Dedifferentiated amniotic fluid mesenchymal stem cell (primary cell): ENCODE results near the gene CCDC117.
A peak's percentile ranks its signal among the peaks of the same experiment; 100 is the strongest.
"Not testable (repeated sequence)": the region's sequence is repeated elsewhere in the genome, so short reads cannot be mapped to it uniquely, and the experiment has no call there.

Source experiments
- DNase-seq: peaks from one replicate; pipeline ENCODE4 v3.0.0-alpha.2; 2016; ENCODE audit errors: extremely low spot score

The CCDC117 gene, protein sequence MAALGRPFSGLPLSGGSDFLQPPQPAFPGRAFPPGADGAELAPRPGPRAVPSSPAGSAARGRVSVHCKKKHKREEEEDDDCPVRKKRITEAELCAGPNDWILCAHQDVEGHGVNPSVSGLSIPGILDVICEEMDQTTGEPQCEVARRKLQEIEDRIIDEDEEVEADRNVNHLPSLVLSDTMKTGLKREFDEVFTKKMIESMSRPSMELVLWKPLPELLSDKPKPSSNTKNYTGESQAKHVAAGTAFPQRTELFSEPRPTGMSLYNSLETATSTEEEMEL

DNA sequence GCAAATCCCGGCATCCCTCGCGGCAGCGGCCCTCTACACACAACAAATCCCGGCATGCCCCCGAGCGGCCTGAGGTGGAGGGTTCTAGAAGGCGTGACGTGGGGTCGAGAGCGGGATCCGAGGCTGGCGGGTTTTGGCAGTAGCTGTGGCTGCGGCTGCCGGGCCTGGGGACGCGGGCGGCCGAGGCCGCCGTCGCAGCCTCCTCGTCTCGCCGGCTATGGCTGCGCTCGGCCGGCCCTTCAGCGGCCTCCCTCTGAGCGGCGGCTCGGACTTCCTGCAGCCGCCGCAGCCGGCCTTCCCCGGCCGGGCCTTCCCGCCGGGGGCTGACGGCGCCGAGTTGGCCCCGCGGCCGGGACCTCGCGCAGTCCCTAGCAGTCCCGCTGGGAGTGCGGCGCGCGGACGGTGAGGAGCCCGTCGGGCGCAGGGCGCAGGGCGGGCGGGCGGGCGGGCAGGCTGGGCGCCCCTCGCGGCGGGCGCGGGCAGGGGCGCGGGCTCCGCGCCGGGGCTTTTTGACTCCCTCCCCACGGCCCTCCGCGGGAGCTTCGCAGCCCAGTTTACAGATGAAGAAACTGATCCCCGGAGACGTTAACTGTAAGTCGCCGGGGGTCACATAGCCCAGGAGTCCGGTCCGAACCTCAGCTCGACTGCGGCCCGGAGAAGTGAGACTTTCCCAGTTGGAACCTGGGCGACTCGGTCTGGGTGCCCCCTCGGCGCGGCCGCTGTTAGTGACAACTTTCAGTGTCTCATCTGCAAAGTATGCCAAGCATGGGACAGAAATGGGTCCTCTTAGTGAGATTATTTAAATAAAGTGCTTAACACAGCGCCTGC is at the start of gene CCDC117:
CCDC117 (plus strand) TSS at position 63 of the 828 bp plus-strand sequence; CDS start at position 218, 155 bp downstream.
- DNase-seq: peak; percentile 94

DNA sequence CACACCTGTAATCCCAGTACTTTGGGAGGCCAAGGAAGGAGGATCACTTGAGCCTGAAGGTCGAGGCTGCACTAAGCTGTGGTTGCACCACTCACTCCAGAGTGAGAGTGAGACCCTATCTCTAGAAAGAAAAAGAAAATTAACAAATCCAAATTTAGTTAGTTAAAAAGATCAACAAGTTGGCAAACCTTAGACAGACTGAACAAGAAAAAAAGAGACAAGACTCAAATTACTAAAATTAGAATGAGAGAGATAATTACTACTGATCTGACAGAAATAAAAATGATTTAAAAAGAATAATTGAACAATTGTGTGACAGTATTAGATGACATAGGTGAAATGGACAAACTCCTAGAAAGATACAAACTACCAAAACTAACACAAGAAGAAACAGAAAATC is 44.5 kb upstream of the CCDC117 start:
- DNase-seq: no peak

DNA sequence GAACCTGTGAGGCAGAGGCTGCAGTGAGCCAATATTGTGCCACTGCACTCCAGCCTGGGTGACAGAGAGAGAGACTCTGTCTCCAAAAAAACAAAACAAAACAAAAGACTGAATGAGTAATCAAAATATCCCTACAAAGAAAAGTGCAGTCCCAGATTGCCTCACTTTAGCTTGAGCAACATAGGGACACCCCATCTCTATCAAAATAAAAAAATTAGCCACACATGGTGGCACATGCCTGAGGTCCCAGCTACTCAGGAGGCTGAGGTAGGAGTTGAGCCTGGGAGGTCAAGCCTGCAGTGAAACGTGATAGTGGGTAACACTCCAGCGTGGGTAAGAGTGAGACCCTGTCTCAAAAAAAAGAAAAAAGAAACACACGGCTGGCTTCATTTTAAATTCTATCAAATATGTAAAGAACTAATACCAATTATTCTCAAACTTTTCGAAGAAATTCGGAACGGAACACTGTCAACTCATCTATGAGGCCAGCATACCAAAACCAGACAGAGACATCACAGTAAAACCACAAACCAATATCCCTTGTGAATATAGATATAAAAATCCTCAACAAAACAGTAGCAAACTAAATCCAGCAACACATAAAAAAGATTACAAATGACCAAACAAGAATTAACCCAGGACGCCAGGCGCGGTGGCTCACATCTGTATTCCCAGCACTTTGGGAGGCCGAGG is 43.7 kb upstream of the CCDC117 start:
- no peak for DNase-seq

DNA sequence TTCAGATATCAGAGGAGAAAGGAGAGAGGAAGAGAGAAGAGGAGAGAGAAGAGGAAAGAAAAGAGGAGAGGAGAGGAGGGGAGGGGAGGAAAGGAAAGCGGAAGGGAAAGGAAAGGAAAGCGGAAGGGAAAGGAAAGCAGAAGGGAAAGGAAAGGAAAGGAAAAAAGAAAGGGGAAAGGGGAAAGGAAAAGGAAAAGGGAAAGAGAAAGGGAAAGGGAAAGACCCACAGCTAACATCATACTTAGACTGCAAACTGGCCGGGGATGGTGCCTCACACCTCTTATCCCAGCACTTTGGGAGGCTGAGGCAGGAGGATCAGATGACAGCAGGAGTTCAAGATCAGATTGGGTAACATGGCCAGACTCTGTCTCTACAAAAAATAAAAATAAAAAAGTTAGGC is 42.3 kb upstream of the CCDC117 start:
- DNase-seq: no peak

DNA sequence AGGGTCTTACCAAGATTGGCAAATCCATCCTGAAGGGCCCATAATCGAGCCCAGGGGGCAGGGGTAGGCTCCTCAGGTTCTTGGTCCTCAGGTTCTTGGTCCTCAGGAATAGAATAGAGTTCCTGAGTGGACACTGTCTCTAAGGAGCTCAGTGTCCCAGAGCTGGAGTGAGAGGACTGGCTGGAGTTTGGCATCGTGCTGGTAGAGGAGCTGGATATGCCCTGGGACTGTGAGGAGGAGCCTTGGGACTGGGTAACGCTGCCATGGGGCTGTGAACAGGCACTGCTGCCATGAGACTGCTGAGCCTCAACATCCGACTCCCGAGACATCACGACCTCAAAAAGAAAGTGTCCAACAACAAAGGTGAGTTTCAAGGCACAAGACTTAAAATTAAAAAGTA is 38.1 kb upstream of the CCDC117 start:
- no peak for DNase-seq

DNA sequence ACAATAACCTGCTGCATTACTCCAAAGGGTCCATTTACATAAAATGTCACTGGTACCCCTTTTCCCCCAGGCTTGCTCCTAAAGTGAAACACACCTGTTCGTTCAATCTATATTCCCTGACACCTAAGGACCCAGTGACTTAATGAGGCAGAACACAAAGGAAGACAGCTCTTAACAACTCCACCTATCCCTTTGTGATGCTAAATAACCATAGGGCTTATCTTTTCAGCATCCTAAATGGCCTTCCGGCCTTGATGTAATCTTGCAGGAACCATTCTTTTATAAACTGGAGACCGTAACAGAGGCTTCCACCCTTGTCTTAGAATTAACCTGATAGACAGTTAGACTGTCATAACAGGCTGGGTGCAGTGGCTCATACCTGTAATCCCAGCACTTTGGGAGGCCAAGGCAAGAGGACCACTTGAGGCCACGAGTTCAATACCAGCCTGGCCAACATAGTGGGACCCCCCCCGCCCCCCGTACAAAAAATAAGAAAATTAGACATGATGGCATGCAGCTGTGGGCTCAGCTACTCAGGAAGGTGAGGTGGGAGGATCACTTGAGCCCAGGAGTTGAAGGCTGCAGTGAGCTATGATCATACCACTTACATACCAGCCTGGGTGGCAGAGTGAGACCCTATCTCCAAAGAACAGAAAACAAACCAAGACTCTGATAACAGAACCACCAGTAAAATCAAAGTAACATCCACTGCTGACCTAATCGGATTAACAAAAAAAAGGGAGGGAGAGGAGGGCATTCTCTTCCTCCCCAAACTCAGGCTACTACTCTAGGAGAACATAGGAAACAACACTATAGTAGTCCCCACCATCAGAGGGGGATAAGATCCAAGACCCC is 36.0 kb upstream of the CCDC117 start:
- DNase-seq: no peak

DNA sequence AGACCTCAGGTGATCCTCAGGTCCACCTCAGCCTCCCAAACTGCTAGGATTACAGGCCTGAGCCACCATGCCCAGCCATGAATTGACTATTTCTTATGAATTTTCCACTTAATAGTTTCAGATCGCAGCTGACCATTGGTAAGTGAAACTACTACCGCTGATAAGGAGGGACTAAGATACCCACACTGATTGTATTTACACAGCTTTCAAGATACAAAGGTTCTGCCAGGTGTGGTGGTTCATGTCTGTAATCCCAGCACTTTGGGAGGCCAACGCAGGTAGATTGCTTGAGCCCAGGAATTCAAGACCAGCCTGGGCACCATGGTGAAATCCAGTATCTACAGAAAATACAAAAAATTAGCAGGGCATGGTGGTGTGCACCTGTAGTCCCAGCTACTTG is 34.8 kb upstream of the CCDC117 start:
- no peak for DNase-seq

DNA sequence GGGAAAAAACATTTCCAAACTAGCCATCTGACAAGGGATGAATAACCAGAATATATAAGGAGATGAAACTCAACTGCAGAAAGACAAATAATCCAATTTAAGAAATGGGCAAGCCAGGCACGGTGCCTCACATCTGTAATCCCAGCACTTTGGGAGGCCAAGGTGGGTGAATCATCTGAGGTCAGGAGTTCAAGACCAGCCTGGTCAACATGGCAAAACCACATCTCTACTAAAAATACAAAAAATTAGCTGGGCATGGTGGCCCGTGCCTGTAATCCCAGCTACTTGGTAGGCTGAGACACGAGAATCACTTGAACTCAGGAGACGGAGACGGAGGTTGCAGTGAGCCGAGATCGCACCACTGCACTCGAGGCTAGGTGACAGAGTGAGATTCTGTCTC is 33.6 kb upstream of the CCDC117 start:
- DNase-seq: not testable (repeated sequence)

DNA sequence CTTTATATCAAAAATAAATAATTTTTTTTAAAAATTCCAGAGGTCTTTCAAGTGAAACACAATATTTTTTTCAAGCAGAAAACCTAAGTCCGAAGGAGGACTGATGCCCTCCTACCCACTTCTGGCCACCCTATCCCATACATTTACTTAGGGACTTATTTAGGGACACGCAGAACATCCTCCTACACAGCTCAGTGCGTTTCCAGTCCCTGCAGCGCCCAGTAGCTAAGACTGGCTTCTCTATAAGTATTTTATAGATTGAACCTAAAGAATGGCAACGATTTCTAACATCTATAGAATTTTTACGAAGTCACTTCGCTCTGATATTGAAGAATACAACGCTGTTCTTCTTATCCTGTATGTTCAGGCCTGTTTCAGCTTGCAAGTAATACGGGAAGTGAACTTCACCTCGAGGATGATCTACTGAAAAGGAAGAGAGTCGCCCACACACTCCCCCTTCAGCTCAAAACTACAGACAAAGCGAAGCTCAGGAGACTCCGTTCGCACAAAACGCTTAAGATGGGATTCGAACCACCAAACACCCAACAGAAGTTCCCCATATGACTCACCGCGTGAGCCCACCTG is 31.2 kb upstream of the CCDC117 start:
- no peak for DNase-seq

DNA sequence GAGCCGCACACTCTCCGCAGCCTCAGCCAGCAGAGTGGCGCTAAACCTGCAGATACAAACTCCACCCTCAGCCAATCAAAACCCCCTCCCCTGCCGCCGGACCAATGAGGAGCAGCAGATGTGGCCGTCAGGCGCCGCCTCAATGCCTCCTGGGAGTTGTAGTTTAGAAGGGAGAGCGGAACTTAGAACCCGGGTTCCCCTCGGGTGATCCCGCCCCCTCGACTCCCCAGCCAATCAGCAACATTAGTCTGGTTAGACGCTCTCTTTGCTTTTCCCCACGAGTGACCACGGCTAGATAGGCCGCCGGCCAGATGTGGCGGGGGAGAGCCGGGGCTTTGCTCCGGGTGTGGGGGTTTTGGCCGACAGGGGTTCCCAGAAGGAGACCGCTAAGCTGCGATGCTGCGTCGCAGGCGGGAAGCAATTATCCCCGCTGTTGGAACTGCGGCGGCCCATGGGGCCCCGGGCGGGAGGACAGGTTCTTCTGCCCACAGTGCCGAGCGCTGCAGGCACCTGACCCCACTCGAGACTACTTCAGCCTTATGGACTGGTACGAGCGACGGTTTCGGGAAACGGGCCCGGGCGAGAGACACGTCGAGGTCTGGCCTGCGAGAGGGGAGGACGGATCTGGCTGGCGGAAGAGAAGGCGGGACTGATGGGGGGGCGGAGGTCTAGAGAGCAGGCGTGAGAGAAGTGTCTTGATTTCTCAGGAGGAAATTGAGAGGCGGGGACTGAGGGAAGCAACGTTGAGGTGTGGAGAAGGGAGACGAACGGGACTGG is 30.5 kb upstream of the CCDC117 start, which contains the start of the genes CHEK2 and HSCB:
CHEK2 (minus strand) TSS at position 36 of the 777 bp plus-strand sequence. CDS start 7,099 bp downstream, outside the sequence.
HSCB (plus strand) TSS at position 255 of the 777 bp plus-strand sequence; CDS start at position 312, 57 bp downstream.
- DNase-seq: peak; percentile 99

DNA sequence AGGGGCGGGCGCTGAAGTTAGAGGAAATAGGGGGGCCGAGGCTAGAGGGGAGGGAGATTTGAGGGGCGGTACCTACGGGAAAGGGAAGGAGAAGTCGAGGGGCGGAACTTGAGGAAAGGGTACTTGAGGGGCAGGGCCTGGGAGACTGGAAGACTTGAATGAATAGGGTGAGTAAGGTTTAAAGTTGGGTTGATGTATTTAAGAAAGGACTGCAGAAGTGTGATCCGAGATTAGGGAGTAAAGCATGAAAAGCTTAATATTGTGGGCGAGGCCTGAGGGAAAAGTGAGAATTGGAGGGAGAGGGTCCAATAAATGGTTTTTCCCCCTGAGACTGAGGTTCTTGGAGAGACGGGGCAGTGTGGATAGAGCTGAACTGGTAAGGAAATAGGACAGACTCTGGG is 29.9 kb upstream of the CCDC117 start:
- no peak for DNase-seq

DNA sequence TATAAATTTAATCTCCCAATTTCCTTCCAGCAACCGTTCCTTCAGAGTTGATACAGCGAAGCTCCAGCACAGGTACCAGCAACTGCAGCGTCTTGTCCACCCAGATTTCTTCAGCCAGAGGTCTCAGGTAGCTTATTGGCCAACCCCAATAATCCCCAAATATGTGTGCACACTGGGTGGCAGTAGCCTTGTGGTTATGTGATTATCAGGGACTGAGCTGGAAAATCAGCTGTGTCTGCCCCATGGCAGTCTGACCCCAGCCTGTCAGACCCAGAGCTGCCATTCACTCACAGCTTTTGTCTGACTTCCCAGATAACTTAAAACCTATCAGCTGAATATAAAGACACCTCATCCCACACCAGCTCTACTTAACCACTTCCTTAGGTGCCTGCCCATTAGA is 28.6 kb upstream of the CCDC117 start:
- DNase-seq: no peak

DNA sequence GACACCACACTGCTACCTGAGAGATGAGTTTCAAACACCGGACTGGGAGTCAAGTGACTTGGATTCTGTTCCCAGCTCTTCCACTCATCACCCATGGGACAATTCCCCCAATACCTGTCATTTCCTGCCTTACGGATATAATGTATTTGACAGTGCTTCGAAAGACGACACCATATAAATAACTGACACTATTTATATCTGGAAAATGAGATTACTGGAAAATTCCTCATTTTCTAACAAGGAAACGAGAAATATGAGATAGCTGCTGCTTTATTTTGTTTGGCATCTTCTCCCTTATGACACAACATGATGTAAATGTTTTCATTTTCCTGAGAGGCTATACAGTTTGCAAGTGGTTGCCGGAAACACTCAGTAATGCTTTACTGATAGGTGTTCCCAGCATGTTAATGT is 22.0 kb upstream of the CCDC117 start:
- peak; percentile 87 for DNase-seq

DNA sequence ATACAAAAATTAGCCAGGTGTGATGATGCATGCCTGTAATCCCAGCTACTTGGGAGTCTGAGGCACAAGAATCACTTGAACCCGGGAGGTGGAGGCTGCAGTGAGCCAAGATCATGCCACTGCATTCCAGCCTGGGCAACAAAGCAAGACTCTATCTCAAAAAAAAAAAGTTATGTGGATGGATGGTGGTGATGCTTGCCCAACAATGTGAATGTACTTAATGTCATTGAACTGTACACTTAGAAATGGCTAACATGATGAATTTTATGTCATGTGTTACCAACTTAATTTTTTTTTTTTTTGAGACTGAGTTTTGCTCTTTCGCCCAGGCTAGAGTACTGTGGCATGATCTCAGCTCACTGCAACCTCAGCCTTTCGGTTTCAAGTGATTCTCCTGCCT is 18.0 kb upstream of the CCDC117 start:
- not testable (repeated sequence) for DNase-seq

DNA sequence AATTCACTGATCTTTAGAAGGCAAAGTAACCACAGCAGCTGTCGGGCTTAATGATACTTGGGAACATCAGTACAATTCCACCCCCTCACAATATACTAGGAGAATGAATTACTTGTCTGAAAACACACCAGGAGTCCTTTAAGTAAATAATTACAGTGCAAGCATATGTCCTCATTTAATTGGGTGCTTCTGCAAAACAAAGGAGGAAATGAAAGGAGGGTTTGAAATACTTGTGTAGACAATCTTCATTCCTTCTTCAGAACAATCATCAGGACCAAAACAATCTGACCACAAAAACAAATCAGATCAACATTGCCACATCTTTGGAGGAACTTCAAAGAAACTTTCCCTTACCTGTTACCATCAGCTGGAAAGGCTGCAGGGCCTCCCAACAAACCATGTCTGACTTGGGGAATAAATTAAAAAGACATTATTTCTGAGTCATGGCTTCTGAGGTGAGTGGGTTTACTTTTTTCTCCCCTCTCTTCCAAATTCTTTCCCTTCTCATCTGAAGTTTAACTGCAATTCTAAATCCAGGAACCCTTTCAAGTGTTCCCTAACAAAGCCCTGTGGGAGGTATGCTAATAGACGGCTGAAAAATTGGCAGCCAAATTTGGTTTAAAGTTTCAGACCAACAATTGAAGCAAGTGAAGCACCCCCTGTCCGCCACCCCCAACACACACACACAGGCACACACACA is 12.5 kb upstream of the CCDC117 start:
- no peak for DNase-seq

DNA sequence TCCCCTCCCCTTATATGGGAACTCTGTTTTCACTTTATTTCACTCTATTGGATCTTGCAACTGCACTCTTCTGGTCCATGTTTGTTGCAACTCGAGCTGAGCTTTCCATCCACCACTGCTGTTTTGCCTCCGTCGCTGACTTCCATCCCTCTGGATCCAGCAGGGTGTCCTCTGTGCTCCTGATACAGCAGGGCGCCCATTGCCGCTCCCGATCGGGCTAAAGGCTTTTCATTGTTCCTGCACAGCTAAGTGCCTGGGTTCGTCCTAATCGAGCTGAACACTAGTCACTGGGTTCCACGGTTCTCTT is 11.1 kb upstream of the CCDC117 start:
- no peak for DNase-seq

DNA sequence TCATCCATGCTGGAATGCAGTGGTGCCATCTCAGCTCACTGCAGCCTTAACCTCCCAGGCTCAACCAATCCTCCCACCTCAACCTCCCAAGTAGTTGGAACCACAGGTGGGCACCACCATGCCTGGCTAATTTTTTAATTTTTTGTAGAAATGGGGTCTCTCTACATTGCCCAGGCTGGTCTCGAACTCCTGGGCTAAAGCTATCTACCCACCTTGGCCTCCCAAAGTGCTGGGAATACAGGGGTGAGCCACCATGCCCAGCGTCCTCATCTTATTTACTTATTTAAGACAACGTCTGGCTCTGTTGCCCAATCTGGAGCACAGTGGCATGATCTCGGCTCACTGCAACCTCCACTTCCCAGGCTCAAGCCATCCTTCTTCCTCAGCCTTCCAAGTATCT is 10.5 kb upstream of the CCDC117 start:
- not testable (repeated sequence) for DNase-seq

DNA sequence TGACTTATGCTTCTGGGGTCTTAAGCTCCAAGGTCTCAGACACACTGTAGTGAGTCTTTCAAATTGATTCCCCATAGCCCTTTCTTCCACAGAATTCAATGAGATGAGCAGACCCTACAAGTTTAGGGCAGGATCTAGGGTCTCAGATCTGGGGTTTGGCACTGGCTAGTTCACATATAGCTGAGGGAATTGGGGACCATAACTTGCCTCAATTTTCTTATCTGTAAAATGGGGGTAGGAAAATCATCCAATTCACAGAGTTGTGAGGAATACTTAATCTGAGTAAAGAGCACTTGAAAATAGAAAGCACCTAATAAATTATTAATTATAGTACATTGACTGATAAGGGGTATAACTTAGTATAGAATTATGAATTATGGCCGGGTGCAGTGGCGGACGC is 5.9 kb upstream of the CCDC117 start:
- no peak for DNase-seq

DNA sequence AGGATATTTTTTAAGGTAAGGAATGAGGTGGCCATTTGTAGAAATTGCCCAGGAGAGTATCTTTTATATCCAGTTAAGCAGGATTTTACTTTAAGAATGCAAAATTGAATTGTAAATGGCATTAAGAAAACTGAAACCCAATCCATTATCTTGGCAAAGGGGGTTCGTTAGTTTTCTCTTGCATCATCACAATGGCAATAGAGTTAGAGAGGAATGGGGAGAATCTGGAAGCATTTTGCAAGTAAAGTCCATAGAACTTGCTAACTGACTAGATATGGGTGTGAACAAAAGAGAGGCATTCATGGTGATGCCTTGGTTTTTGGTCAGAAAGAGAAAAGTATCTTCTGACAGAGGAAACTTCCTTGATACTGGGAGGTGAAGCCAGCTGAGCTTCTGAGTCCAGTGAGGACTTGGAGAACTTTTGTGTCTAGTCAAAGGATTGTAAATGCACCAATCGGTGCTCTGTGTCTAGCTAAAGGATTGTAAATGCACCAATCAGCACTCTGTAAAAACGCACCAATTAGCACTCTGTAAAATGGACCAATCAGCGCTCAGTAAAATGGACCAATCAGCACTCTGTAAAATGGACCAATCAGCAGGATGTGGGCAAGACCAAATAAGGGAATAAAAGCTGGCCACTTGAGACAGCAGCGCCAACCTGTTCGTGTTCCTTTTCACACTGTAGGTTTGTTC is 3.6 kb upstream of the CCDC117 start:
- DNase-seq: no peak
